Activated CD8-positive, alpha-beta memory T cell treated with anti-CD3 and anti-CD28 coated beads, Interleukin-2, amount 50 U/mL, for 4 hours (primary cell): ENCODE results near the gene NXN.
"Not testable (repeated sequence)": the region's sequence is repeated elsewhere in the genome, so short reads cannot be mapped to it uniquely, and the experiment has no call there.

Experiments used
- DNase-seq: peaks from one replicate; pipeline ENCODE4 v3.0.0-alpha.2; 2020

The NXN gene

GRCh38 chr17:951325-952132, 28.0 kb downstream of the NXN start:
- DNase-seq, result no peak

- DNase-seq, result no peak
Observed at GRCh38 chr17:949623-950303, 29.8 kb downstream of the NXN start.

DNA sequence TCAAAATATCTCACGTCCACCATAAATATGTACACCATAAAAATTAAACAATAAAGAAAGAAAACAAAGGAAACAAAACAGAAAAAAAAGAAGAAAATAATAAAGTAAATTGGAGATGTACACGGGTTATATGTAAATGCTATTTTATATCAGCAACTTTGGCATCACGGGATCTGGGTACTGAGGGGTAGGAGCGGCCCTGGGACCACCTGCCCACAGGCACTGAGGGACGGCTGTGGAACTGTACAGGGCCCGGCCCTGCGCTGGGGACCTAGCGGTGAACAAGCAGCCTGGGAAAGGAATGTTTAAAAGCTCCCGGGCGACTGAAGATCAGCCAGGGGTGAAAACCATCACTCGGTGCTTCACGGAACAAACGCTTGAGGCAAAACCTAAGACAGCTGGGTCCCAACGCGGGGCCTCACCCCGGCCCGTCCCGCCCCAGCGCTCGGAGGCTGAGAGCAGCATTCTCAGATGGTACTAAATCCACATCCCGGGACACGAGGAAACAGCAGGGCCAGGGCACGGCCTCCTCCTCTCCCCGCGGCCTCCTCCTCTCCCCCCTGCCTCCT, 31.2 kb downstream of the NXN start:
- no peak for DNase-seq

DNA sequence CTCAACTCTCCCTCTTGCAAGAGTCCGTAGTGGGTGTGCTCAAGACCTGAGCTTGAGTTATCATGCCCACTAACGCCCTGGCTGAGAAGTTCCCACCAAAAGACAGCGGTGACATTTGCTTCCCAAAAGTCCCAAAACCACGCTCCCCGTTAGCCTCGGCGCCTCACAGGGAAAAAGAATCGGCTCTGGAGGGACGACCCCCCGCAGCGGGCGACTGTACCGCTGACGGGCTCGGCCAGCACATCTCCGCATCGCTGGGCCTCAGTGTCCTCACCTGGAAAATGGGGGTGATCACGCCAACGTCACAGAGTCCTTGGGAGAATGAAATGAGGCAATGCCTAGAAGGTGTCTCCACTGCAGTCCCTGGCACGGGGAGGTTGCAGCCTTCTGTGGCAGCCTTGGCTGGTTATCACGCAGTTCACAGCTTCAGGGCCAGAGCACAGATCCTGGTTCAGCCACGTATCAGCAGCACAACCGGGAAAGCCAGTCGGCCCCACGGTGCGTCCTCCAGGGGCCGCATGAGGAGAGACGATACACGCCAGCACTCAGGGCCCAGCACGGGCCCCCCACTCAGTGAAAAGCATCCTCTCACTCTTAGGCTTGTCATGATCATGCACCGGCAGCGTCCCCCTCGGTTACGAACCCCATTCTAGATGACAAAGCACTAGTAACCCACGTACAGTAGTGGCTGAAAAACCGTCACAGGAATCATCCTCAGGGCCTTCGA, 32.9 kb downstream of the NXN start:
- DNase-seq, result no peak

DNA sequence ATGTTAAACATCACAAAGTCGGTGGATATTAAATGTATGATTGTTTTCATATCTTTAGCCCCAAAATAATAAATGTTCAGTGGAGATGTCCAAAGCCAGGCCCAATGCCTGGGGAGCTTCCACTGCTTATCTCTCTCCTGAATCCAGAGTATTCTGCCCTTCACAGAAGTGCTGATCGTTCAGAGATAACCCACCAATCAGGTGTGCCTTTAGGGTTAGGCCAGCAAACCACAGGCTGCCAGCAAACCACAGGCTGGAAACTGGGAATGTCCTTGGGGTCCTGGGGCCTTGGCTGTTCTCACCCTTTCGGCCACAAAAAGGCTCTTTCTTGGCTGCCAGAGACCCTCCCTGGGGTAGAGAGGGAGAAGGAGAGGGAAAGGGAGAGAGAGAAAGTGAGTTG, 33.9 kb downstream of the NXN start:
- DNase-seq, result no peak

DNA sequence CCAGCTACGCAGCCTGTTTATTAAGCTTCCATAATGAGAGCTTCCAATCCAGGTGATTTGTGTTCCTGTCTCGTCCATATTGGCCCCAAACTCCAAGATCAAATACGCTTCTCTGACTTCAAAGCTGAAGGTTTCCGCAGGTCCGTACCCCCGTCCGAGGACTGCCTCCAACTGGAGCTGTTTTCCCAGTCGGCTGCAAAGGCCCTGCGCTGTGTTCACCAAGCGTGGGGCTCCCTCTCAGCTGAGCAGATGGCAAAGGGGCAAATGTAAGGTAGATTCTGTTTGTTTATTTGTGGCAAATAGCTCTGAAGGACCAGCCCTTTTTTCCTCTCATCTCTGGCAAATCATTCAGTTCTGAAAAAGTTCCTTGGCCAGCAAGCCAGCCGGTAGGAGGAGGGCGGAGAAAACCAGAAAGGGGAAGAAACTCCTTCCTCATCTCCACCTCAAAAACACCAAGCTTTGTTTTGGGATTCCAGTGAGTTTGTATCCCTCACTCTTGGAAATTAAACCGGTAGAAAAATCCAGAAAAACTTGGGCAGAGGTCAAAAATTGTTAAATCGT, 35.2 kb downstream of the NXN start:
- DNase-seq, result no peak

DNA sequence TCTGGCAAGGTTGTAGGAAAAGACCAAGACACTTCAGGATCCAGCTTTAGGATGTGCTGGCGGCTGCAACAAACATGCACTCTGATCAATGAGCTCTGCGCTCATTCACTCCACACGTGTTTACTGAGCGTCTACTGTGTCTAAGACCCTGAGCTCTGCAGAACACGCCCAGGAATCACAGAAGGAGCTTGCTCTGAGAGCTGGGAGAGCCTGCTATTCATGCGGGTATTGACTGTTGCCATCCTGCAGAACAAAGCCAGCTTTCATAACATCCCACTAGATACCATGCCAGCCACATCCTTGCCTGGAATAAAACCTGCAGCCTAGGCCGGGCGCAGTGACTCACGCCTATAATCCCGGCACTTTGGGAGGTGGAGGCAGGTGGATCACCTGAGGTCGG, 44.1 kb downstream of the NXN start:
- no peak for DNase-seq

DNA sequence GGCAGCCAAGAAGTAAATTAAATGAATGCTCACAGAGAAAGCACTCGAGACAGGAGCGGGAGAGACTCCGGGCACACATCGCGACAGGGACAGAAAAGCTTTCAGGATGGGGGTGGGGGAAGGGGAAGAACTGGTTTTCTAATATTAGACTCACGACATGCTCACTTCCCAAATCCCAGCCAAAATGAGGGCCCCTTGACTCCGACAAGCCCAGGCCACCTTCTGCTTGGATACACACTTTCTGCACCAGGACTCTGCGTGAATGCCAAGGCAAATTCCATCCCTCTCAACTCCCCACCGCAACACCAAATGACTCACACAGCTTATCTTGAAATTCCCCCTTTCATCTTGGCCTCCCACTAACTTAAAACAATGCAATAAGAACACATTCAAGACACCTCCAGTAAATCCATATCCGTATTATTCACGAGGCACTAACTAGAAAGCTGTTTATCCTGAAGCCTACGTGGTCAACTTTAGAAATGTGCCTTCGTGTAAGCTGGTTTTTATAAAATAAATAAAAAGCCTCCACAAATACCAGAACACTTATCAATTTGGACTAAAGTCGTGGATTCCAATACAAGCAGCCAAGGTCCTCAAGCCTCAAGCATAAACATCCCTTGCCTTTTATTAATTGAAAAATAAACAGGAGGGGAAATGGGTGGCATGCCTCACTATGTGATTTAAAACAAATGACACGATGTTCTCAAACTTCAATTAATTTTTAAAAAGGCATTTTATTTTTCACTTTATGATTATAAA, 46.1 kb downstream of the NXN start:
- no peak for DNase-seq

GRCh38 chr17:930258-930657, 49.3 kb downstream of the NXN start:
- DNase-seq, result no peak

DNA sequence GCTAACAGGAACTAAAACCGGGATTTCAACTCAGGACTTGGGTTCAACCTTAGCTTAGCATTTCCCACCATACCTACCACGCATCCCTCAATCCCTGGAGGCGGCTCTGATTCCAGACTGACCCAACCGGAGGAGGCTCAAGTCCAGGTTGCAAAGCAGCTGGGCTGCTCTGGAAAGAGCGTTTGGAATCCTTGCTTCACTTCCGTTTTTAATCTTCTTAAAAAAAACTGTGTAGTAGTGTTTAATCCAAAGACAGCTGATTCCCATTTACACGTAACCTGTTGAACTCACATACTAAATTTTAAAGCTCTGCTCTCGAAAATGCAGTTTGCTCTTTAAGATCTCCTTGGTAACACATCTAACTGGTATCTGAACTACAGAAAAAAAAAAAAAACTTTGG, 50.0 kb downstream of the NXN start:
- DNase-seq, result no peak

DNA sequence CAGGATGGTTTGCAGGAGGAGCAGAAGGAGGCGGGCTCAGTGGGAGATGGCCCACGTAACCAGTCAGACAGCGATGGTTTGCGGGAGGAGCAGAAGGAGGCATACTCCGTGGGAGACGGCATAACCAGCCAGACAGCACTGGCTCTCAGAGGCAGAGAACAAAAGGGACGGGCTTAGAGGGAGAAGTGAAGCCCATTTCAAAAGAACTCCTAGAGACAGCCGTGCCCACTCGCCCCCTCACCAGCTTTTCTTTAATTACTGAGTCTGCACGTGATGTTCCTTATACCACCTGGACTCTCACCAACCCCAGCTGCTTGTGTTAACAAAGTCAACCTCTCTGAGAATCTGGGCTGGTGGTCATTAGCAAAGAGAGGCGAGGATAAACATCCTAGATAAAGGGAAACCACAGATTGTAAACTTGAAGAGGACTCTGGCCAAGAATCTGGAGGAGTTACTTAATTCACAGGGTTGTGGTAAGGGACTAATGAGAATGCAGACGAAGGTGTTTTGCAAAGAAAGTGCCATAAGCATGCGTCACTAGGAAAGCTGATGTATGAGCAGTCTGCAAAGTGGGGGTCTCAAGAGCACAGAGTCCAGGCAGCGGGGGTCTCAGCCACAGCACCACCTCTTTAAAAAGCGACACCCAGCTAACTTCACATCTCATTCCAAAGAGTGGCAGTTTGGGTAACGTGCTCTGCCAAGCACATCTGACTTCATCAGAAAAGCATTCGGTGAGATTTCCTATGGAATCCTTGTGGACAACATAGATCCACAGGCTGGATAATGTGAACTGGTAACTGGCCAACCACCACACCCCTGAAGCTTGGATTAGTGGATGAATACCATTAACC, 51.7 kb downstream of the NXN start:
- no peak for DNase-seq

- no peak for DNase-seq
Observed at GRCh38 chr17:925817-926216, 53.8 kb downstream of the NXN start.

DNA sequence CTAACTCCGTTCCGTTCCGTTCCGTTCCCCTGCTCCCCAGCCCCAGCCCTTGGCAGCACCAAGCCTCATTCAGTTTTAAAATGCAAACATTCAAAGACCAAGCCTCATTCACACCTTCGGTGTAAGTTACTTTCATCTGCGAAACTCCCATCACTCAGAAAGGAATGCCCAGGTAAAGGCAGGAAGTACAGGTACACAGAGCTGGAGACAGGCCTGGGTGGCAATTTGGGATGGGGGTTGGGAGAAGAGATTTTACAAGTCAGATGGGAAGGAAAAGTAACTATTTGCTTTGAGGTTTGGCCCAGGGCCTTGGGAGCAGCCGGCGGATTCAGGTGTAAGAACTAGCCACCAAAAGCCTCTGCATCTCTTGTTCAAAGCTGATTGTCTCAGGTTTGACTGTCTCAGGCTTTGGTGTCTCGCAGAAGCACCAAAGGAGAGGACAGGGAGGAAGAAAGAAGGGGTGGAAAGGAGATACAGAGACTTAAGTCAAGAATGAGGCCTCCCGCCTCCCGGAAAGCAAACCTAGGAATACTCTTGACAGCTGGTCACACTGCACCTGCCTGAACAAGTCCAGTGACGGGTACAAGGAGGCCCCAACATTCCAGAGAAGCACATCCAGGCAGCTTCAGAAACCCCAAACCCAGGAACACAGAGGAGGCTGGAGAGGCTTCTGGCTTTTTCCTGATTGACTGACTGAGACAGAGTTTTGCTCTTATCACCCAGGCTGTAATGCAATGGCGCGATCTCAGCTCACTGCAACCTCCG, 54.7 kb downstream of the NXN start:
- no peak for DNase-seq

DNA sequence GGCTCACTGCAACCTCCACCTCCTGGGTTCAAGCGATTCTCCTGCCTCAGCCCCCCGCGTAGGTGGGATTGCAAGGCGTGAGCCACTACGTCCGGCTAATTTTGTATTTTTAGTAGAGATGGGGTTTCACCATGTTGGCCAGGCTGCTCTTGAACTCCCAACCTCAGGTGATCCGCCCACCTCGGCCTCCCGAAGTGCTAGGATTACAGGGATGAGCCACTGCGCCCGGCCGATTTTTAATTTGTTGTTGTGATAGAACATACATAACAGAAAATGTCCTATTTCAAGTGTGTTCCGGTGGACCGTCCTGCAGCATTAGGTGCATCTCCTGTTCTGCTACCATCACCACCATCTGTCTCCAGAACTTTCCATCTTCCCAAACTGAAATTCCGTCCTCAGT, 55.3 kb downstream of the NXN start:
- DNase-seq, result not testable (repeated sequence)

- no peak for DNase-seq
Observed at GRCh38 chr17:923633-924032, 55.9 kb downstream of the NXN start.

DNA sequence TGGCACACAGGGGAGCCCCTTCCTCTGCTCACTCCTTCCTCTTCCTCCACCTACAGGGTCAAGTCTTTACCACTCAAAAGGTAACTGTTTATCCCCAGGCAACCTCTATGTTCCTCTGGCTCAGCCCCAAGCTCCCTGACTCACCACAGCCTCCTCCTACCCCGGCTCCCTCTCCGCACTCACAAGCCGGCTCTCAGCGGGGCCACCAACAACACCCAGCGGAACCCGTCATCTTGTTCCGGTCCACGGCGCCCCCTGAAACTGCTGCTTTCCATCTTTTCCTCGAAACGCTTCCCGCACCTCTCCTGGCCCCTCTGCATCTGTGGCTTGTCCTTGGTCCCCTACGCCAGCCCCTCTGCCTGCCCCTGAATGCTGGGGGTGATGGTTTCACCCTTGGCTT, 58.4 kb downstream of the NXN start:
- DNase-seq, result no peak

DNA sequence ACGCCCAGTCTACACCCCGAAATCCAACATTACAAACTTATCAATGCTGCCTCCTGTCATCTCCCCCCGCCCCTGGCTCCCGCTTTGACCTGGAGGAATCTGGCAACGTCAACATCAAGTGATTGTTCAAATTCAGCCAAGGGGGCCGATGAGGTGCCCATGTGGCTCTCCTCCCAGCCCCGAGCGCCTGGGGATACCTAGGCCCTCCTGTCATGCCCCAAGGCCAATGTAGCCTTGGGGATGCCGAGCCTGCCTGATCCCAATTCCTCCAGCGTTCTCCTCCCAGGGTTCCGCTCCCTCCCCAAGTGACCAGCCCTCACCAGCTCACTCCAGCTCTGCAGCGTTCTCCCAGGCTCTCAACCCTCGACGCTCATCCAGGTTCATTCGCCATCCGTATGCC, 59.4 kb downstream of the NXN start:
- DNase-seq, result no peak

DNA sequence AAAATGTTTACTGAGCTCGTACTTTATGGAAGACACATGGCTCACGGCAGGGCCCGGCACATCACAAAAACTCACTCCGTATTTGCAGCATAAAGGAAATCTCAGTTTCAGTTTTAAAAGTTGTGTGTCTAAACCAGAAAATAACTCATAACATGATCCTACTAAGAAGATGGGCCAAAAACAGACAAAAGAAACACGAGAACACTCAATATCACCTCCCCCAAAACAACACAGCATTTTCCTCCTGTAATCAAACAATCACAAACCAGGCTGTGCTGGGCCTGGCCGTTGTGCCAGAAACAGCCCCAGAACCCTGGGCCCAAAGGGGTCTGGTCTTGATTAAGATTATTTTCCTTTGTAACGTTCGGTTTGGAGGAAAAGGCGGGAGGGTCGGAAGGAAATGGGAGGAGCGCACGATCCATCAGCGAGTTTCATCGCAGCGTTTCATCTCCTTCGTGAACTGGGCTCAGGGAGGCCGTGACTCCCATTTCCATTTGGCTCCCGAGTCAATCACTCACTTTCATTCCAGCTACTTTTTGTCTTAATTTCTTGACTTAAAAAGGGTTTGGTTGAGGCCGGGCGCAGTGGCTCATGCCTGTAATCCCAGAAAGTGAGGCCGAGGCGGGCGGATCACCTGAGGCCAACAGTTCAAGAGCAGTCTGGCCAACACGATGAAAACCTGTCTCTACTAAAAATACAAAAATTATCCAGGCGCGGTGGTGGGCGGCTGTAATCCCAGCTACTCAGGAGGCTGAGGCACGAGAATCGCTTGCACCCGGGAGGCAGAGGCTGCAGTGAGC, 61.4 kb downstream of the NXN start:
- no peak for DNase-seq

- no peak for DNase-seq
Observed at GRCh38 chr17:917391-917811, 62.2 kb downstream of the NXN start.

DNA sequence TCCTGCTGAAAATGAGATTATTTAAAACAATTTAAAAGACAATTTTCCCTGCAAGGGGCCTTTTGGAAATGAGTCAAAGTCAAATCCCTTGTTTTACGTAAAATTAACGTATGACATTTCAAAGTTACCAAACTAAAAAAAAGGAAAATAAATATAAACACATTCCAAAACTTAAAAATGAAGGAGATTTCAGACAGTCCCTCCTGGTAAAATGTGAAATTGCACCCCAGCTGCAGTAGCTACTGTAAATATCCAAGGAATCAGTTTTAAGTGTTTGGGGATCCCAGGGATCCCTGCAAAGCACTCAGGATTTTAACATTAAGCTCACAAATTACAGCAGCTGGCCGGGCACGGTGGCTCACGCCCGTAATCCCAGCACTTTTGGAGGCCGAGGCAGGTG, 63.3 kb downstream of the NXN start:
- no peak for DNase-seq
